ENCODE results near the gene OR4N2.

DNA sequence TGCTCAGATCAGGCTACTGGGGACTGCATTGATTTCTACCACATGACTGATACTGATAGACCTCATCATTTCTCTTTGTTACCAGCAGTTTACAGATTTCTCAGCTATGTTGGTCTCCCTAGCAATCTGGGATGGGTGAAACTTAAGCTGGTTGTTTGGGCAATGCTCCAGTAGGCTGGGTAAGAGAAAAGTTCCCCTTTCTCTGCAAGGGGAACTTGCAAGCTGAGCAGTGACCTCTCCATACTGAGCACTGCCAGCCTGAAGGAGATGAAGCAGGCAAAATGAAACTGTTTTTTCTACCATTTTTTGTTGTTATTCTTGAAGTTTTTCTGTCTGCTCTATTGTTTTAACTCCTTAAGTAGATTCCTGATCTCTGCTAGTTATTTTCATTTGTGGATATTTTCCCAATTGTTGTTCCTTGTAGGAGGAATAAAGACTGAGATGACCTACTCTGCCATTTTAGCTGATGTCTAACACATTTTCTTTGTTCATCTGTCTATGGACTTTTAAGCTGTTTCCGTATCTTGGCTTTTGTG is 31.6 kb upstream of the OR4N2 start:
- TF ChIP-seq, protein P1, sequence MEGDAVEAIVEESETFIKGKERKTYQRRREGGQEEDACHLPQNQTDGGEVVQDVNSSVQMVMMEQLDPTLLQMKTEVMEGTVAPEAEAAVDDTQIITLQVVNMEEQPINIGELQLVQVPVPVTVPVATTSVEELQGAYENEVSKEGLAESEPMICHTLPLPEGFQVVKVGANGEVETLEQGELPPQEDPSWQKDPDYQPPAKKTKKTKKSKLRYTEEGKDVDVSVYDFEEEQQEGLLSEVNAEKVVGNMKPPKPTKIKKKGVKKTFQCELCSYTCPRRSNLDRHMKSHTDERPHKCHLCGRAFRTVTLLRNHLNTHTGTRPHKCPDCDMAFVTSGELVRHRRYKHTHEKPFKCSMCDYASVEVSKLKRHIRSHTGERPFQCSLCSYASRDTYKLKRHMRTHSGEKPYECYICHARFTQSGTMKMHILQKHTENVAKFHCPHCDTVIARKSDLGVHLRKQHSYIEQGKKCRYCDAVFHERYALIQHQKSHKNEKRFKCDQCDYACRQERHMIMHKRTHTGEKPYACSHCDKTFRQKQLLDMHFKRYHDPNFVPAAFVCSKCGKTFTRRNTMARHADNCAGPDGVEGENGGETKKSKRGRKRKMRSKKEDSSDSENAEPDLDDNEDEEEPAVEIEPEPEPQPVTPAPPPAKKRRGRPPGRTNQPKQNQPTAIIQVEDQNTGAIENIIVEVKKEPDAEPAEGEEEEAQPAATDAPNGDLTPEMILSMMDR (IDR thresholded peaks at IDR 0.05; ENCODE audit: low read length): no peak
- TF ChIP-seq EZH2 (IDR thresholded peaks at IDR 0.05; ENCODE audit: borderline replicate concordance, low read length): no peak
